Spleen (tissue), 7 donors: ENCODE measurements around the gene RSPO3.

ENCODE experiments used
- POLR2A ChIP-seq, 3 donors: fragments of 450-650 bp; IDR thresholded peaks; one replicate each; pipeline ENCODE4 v1.5.1; 2017; ENCODE audit warnings: antibody characterized with exemption in 3 of 3, mild to moderate bottlenecking in 1 of 3
- TF ChIP-seq, protein P1 (sequence below), 11 experiments: fragments of 200-600 bp in 7 of 11; fragments of 450-650 bp in 4 of 11; sonication (generic) in 4 of 11; IDR thresholded peaks in 8 of 11; conservative IDR thresholded peaks in 3 of 11; 1 replicate in 7 of 11; 2 replicates in 4 of 11; pipeline versions ENCODE4 v1.4.0 to v1.8.0; 2016 to 2021; ENCODE audit warnings: antibody characterized with exemption in 11 of 11, inconsistent platforms in 4 of 11, mild to moderate bottlenecking in 1 of 11
- donor health status: DM: no; HTN: no; CAD: no; lungs with moderate emphysema.
- donor health status: DM: no; HTN: no; CAD: no.
- donor health status: DM: no; HTN: no; CAD: no.

DNA sequence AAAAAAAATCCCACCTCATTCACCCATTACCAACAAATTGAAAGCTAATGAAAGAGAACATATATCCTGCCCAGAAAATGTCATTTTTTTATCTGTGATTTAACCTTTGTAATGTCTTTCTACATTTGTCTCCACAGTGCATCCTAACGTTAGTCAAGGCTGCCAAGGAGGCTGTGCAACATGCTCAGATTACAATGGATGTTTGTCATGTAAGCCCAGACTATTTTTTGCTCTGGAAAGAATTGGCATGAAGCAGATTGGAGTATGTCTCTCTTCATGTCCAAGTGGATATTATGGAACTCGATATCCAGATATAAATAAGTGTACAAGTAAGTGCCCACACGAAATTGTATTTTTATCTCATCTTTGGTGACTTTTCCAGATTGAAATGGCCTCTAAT lies 30.0 kb downstream of the RSPO3 start:
- TF ChIP-seq, protein P1, sequence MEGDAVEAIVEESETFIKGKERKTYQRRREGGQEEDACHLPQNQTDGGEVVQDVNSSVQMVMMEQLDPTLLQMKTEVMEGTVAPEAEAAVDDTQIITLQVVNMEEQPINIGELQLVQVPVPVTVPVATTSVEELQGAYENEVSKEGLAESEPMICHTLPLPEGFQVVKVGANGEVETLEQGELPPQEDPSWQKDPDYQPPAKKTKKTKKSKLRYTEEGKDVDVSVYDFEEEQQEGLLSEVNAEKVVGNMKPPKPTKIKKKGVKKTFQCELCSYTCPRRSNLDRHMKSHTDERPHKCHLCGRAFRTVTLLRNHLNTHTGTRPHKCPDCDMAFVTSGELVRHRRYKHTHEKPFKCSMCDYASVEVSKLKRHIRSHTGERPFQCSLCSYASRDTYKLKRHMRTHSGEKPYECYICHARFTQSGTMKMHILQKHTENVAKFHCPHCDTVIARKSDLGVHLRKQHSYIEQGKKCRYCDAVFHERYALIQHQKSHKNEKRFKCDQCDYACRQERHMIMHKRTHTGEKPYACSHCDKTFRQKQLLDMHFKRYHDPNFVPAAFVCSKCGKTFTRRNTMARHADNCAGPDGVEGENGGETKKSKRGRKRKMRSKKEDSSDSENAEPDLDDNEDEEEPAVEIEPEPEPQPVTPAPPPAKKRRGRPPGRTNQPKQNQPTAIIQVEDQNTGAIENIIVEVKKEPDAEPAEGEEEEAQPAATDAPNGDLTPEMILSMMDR (IDR thresholded peaks at IDR 0.05 in 8 of 11, conservative IDR thresholded peaks at IDR 0.05 in 3 of 11), result no peak
- TF ChIP-seq POLR2A (IDR thresholded peaks at IDR 0.05), result no peak
